Type B pancreatic cell (in vitro differentiated cells): ENCODE results near the gene TGFBI. TPM values are rescaled to one million over a fixed set of nuclear protein-coding genes. Genes with fewer than 3 reads are reported as not detected.

Experiments
- DNase-seq: peaks from one replicate; pipeline ENCODE4 v3.0.0; 2021; ENCODE audit warnings: mixed read lengths; ENCODE audit not compliant: unreplicated experiment; ENCODE audit errors: extremely low spot score
- H3K27ac Mint-ChIP-seq: 2 replicates; pipeline ENCODE4 v1.8.0; 2021; ENCODE audit warnings: mild to moderate bottlenecking, mixed read lengths
- H3K27me3 Mint-ChIP-seq: 2 replicates; pipeline ENCODE4 v1.8.0; 2021; ENCODE audit warnings: mixed read lengths
- H3K36me3 Mint-ChIP-seq: 2 replicates; pipeline ENCODE4 v1.8.0; 2021; ENCODE audit warnings: mixed read lengths
- H3K4me1 Mint-ChIP-seq: one replicate; pipeline ENCODE4 v1.8.0; 2021; ENCODE audit warnings: mixed read lengths; ENCODE audit not compliant: unreplicated experiment
- H3K4me3 Mint-ChIP-seq: 2 replicates; pipeline ENCODE4 v1.8.0; 2021; ENCODE audit warnings: mild to moderate bottlenecking, mixed read lengths
- H3K9me3 Mint-ChIP-seq: 2 replicates; pipeline ENCODE4 v1.8.0; 2021; ENCODE audit warnings: mixed read lengths
- total RNA-seq: library from RNA; stranded (reverse); gene quantifications from 2 replicates; pipeline ENCODE4 v1.2.1, GENCODE V29; 2021; ENCODE audit warnings: low replicate concordance
- TF ChIP-seq, protein P1 (sequence below): fragments of 200-600 bp; sonication (generic); conservative IDR thresholded peaks from 2 replicates; pipeline ENCODE4 v1.5.0; 2021; ENCODE audit warnings: antibody characterized with exemption, mild to moderate bottlenecking

Gene TGFBI
- total RNA-seq, 1 donor from 2014 or later, result 302 TPM

GRCh38 chr5:136047858-136048257, 19.1 kb downstream of the TGFBI start:
- TF ChIP-seq, protein P1, sequence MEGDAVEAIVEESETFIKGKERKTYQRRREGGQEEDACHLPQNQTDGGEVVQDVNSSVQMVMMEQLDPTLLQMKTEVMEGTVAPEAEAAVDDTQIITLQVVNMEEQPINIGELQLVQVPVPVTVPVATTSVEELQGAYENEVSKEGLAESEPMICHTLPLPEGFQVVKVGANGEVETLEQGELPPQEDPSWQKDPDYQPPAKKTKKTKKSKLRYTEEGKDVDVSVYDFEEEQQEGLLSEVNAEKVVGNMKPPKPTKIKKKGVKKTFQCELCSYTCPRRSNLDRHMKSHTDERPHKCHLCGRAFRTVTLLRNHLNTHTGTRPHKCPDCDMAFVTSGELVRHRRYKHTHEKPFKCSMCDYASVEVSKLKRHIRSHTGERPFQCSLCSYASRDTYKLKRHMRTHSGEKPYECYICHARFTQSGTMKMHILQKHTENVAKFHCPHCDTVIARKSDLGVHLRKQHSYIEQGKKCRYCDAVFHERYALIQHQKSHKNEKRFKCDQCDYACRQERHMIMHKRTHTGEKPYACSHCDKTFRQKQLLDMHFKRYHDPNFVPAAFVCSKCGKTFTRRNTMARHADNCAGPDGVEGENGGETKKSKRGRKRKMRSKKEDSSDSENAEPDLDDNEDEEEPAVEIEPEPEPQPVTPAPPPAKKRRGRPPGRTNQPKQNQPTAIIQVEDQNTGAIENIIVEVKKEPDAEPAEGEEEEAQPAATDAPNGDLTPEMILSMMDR, result no peak
- Mint-ChIP-seq H3K4me3 (no peak overlapping the region), H3K4me1 (peaks cover 15% of the 10 kb centered on the region), H3K27me3 (peaks cover 12% of the 10 kb centered on the region), H3K36me3 (peaks cover 30% of the 10 kb centered on the region), H3K9me3 (no peaks in the 10 kb centered on the region), H3K27ac (no peak overlapping the region)
- no peak for DNase-seq

GRCh38 chr5:136048966-136049365, 20.2 kb downstream of the TGFBI start:
- H3K4me1 Mint-ChIP-seq, result peaks cover 23% of the 10 kb centered on the region
- no peak for DNase-seq
- H3K9me3 Mint-ChIP-seq, result peaks cover 5% of the 10 kb centered on the region
- H3K27me3 Mint-ChIP-seq, result peaks cover 12% of the 10 kb centered on the region
- TF ChIP-seq, protein P1, result no peak
- H3K27ac Mint-ChIP-seq, result no peak overlapping the region
- H3K36me3 Mint-ChIP-seq, result peaks cover 31% of the 10 kb centered on the region
- H3K4me3 Mint-ChIP-seq, result no peak overlapping the region

DNA sequence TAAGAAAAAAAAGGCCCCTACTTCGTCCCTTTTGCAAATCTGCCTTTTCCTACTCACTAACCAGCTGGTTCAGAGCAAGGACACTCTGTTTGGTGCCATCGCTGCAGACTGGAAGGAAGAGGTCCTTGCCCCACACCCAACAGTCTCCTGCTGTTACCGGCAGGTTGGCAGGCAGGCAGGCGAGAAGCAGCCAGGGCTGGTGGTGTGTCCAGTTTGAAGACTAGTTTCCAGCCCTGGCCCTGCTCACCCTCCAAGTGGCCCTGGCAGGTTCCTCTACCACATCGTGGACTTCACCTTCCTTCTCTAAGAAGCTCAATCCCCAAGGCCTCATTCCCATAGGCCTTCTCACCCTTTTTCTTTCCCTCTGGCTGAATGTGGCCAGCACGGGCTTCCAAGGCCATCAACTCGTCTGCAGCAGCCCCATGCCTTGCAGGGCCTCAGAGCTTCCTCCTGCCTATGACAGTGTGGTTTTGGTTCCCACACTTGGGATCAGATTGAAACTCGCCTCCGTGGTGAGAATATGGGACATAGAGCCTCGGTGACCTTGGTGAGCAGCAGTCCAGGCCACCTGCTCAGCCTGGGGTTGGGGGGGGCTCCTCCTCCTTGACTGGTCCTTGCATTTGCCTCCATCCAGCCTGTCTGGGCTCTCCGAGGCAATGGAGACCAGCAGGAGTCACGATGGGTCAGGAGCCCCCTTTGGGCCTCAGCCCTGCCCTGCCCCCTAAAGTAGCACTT, 22.9 kb downstream of the TGFBI start:
- no peak overlapping the region for H3K27ac Mint-ChIP-seq
- H3K36me3 Mint-ChIP-seq, result peaks cover 44% of the 10 kb centered on the region
- TF ChIP-seq, protein P1, result no peak
- H3K9me3 Mint-ChIP-seq, result peaks cover 7% of the 10 kb centered on the region
- H3K27me3 Mint-ChIP-seq, result peaks cover 18% of the 10 kb centered on the region
- H3K4me3 Mint-ChIP-seq, result no peak overlapping the region
- DNase-seq, result no peak
- peaks cover 41% of the 10 kb centered on the region for H3K4me1 Mint-ChIP-seq

GRCh38 chr5:136052692-136053335, 24.0 kb downstream of the TGFBI start:
- H3K36me3 Mint-ChIP-seq, result peaks cover 43% of the 10 kb centered on the region
- H3K27ac Mint-ChIP-seq, result no peak overlapping the region
- peaks cover 53% of the 10 kb centered on the region for H3K4me1 Mint-ChIP-seq
- H3K27me3 Mint-ChIP-seq, result peaks cover 20% of the 10 kb centered on the region
- TF ChIP-seq, protein P1, result no peak
- peaks cover 7% of the 10 kb centered on the region for H3K9me3 Mint-ChIP-seq
- DNase-seq, result no peak
- peak overlapping the region; percentile 9 for H3K4me3 Mint-ChIP-seq

DNA sequence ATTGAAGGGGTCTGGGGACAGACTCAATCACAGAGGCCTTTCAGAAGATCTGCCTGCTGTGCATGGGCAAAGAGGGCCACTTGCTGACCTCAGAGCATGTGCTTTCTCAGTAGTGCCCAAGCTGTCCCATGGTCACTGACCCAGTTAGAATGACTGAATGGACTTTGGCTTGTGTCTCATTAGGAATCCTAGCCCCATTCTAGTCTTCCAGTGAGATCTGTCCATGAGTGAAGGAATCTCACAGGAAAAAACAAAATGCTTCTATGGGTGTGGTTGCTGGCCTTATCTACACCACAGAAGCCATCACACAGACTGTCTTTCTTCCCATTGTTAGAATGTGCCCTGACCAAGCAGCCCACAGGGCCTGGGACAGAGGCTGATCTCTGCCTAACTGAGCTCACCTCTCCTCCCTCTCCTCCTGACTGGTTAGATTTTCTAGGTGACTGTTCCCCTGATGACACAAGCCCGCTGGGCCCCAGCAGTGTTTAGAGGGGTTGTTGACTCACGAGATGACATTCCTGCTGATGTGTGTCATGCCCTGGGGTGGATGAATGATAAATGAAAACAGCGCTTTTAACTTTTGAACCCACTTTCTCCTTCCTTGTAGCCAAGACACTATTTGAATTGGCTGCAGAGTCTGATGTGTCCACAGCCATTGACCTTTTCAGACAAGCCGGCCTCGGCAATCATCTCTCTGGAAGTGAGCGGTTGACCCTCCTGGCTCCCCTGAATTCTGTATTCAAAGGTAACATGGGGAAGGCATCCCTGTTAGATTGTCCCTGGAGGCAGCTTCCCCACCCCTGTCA, 24.8 kb downstream of the TGFBI start:
- Mint-ChIP-seq H3K4me1 (peaks cover 60% of the 10 kb centered on the region), H3K9me3 (peaks cover 7% of the 10 kb centered on the region), H3K4me3 (peak overlapping the region; percentile 52), H3K27me3 (peaks cover 15% of the 10 kb centered on the region), H3K27ac (peak overlapping the region; percentile 86), H3K36me3 (peaks cover 39% of the 10 kb centered on the region)
- DNase-seq, result no peak
- TF ChIP-seq, protein P1, result no peak
